ENCODE data around the gene EDDM13. TPM values are rescaled to one million over a fixed set of nuclear protein-coding genes. Genes with fewer than 3 reads are reported as not detected.

The EDDM13 gene
- total and polyA plus RNA-seq, 2 of the 8 experiments (the other 6 are each of a cell fraction or from before 2014, with no cell fraction given), result not detected

DNA sequence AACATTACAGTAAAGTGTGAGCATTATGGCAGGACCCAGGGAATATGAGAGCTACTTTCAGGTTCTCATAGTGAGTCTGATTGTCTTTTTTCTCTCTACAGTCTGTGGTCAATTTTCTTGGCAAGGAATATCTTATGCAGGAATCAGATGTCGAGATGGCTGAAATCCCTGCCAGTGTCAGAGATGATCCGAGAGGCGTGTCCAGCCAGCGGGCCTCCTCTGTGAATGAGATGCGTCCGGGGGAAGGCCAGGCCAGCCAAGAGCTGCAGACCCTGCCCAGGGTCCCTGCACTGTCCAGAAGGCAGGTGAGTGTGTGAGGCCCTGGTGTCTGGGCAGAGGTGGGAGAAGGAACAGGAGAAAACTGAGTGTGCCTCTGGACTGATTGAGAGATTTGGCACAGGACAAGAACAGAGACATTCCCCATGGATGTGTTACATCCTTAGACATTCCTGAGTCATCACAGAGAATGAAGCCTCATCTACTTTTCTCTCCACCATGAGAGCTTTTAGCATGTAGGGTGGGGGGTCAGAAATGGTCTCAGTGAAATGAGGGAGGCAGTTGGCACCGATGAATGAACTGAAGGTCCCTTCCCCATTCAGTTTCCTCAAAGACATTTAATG lies 27.3 kb upstream of the EDDM13 start:
- no peaks in the 10 kb centered on the region for H3K9me3 ChIP-seq (ENCODE audit: insufficient read depth in 2 of 2, low read depth in 1 of 2, low read length in 1 of 2)
- no peak overlapping the region for H2AFZ ChIP-seq (ENCODE audit: low read length)
- DNase-seq (ENCODE audit: low read depth in 1 of 2, low spot score in 2 of 2) (no peak), FAIRE-seq (no peak)
- CTCF ChIA-PET (ENCODE audit: partially characterized antibody), result interaction anchor here (0.6 to 3.9 kb wide), 8 partner anchors 12 to 171 kb away, joined by 3 to 18 read pairs (median 3); no protein-coding TSS in a partner anchor
- H3K27me3 ChIP-seq (replicated peaks in 1 of 4; ENCODE audit: control insufficient read depth in 3 of 4, extremely low read depth in 1 of 4, insufficient read depth in 3 of 4, low read length in 3 of 4), result no peaks in the 10 kb centered on the region
- 88% methylated on average over 7 of the region's 7 CpGs; no CpG with 5 or more reads in 1 of the 2 experiments for WGBS, 2 experiments (ENCODE audit: extremely low coverage in 1 of 2, insufficient coverage in 1 of 2, insufficient read length in 1 of 2, insufficient replicate concordance in 2 of 2, low coverage in 1 of 2, low lambda C conversion rate in 2 of 2, missing lambda C conversion rate in 1 of 2)
- TF ChIP-seq EZH2 (IDR thresholded peaks at IDR 0.05; ENCODE audit: low read depth, low read length, severe bottlenecking), result no peak
- no peak for TF ChIP-seq KDM4A (IDR thresholded peaks at IDR 0.05; ENCODE audit: low read depth, low read length, severe bottlenecking)
- H3K27ac ChIP-seq (ENCODE audit: low read depth, low read length), result no peak overlapping the region
- H4K5ac ChIP-seq (ENCODE audit: insufficient read length, low read depth, low read length), result no peak overlapping the region
- H3K14ac ChIP-seq (ENCODE audit: insufficient read length), result no peak overlapping the region
- no peak overlapping the region for H3K18ac ChIP-seq (ENCODE audit: extremely low read depth, low read length)
- H4K91ac ChIP-seq (replicated peaks; ENCODE audit: insufficient read length, low read length), result no peak overlapping the region
- H3K79me2 ChIP-seq (ENCODE audit: control insufficient read depth in 1 of 2, insufficient read depth in 2 of 2, low read length in 2 of 2), result no peaks in the 10 kb centered on the region
- H3K4me3 ChIP-seq (ENCODE audit: extremely low read depth in 1 of 4, insufficient read depth in 2 of 4, low read depth in 3 of 4, low read length in 4 of 4), result no peak overlapping the region
- H3K23ac ChIP-seq (ENCODE audit: insufficient read length), result no peak overlapping the region
- H3K4ac ChIP-seq (replicated peaks; ENCODE audit: insufficient read length, low read depth, low read length), result no peak overlapping the region
- H3K23me2 ChIP-seq (ENCODE audit: low read depth, low read length), result no peaks in the 10 kb centered on the region
- H2BK15ac ChIP-seq (ENCODE audit: low read length), result no peak overlapping the region
- no peak overlapping the region for H2BK20ac ChIP-seq (ENCODE audit: low read length)
- H3K4me2 ChIP-seq (ENCODE audit: insufficient read depth in 1 of 2, low read depth in 2 of 2, low read length in 2 of 2), result no peak overlapping the region
- H2BK5ac ChIP-seq (ENCODE audit: low read depth, low read length), result no peak overlapping the region
- H3K4me1 ChIP-seq (replicated peaks in 1 of 4; ENCODE audit: control insufficient read depth in 3 of 4, insufficient read depth in 4 of 4, low read length in 3 of 4), result no peaks in the 10 kb centered on the region
- no peak overlapping the region for H2BK120ac ChIP-seq (replicated peaks; ENCODE audit: low read depth, low read length)
- no peak overlapping the region for H2AK5ac ChIP-seq (ENCODE audit: low read depth, low read length)
- no peak overlapping the region for H3K9ac ChIP-seq (replicated peaks in 1 of 4; ENCODE audit: extremely low read depth in 1 of 4, low read depth in 3 of 4, low read length in 3 of 4)
- no peaks in the 10 kb centered on the region for H4K20me1 ChIP-seq (replicated peaks in 1 of 2; ENCODE audit: control insufficient read depth in 1 of 2, insufficient read depth in 2 of 2, low read length in 2 of 2)
- H3K56ac ChIP-seq (replicated peaks; ENCODE audit: insufficient read length, low read depth, low read length), result no peak overlapping the region
- POLR2A ChIA-PET (ENCODE audit: partially characterized antibody), result no interaction called here
- H4K8ac ChIP-seq (ENCODE audit: extremely low read depth, insufficient read depth, low read length), result no peak overlapping the region
- no peaks in the 10 kb centered on the region for H3K36me3 ChIP-seq (ENCODE audit: control insufficient read depth in 2 of 4, insufficient read depth in 4 of 4, low read length in 3 of 4)
- no peaks in the 10 kb centered on the region; the same call in 1 of the 2 replicates for H3K79me1 ChIP-seq (ENCODE audit: low read depth, low read length)
- H2BK12ac ChIP-seq (ENCODE audit: low read depth, low read length), result no peak overlapping the region
